Activated CD8-positive, alpha-beta memory T cell treated with anti-CD3 and anti-CD28 coated beads for 36 hours (primary cell): ENCODE results near the gene GK. TPM values are rescaled to one million over a fixed set of nuclear protein-coding genes. Genes with fewer than 3 reads are reported as not detected.
"Not testable (repeated sequence)": the region's sequence is repeated elsewhere in the genome, so short reads cannot be mapped to it uniquely, and the experiment has no call there.

ENCODE experiments used
- CTCF ChIA-PET: fragments of 350-600 bp; sonication (Branson Sonifier 250); formaldehyde crosslinking; loops from one replicate; lab custom pipeline; 2021; ENCODE audit warnings: antibody characterized with exemption; lab: Charles Lee
- POLR2A ChIA-PET: fragments of 350-600 bp; sonication (Branson Sonifier 250); formaldehyde crosslinking; loops from one replicate; lab custom pipeline; 2021; ENCODE audit warnings: antibody characterized with exemption; lab: Charles Lee
- total RNA-seq, 2 experiments: library from RNA; stranded (reverse); gene quantifications; one replicate each; pipeline ENCODE4 v1.2.3, GENCODE V29; 2021

GK gene
- total RNA-seq, 2 experiments from 2014 or later: 28.3 to 30.9 TPM

DNA sequence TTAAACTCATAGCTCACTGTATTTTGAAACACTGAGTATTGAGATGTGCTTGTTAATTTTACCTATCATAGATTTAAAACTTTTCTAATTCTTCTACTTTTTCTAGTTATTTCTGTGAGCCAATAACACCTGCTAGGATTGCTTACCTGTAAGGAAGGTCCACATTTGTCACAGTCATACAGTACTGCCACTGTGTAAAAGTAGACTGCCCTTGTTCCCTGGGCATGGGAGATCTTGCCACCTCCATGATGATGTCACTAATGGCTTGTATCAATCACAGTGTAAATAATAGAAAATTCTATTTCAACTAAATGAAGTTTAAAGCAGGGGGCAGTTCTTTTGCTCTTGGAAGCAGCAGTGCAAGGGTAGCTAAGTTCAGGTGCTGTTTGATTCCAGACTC, 35.9 kb downstream of the GK start:
- POLR2A ChIA-PET: no interaction called here
- CTCF ChIA-PET: no interaction called here

DNA sequence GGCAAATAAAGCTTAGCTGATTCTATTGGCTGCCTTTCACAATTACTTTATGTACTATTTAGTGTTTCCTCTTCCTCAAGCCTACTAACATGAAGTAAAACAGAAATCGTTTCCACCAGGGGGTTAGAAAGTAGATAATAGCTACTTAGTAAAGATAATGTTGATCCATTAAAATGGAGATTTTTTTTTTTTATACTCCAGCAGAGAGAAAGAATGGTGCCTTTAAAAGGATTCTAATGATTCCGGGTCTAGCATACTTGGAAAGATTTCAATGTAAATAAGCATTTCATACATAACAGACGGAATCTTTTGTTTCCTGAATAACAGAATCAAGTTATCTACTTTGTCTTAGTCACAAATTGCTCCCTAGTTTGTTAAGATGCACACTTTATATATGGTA, 37.1 kb downstream of the GK start:
- ChIA-PET POLR2A (no interaction called here), CTCF (no interaction called here)

DNA sequence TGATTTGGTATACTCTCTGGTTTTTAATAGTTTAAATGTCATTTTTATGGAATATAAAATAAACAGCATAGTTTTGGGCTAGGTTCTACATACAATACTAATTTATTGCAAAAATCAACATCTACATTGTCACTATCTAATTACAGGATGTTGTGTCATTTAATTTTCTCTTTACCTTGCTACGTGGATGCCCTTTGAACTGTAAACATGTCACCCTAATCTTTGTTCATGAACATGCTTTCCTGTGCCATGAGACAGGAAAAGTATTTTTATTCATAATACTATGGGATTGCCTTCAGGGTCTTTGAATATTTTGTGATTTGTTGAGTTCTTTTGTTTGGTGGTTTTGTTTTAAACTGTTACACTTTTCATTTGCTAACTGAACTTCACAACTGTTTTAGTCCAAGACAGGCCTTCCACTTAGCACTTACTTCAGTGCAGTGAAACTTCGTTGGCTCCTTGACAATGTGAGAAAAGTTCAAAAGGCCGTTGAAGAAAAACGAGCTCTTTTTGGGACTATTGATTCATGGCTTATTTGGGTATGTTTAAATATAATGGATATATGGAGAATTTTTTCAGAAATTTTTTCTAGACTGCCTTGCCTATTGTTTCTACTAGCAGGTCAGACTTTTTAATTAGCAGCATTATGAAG, 40.9 kb downstream of the GK start:
- ChIA-PET POLR2A (no interaction called here), CTCF (no interaction called here)

DNA sequence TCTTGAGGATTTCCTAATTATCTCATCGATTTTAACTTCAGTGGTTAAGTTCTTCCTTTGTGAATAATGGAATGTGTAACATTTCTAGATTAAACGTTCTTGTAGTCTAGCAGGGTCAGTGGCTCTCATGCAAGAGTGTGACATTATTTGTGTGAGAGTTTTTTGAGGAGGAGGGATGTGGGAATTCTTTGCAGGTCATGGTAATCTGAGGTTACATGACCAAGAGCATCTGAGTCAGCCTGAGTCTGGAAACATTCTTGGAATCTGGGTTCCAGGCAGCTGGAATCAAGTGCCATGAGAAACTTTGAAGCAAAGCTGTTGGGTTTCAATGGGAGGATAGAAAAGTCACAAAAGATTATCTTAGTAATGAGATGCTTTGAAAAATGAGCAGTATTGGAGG, 49.5 kb downstream of the GK start:
- POLR2A ChIA-PET: no interaction called here

DNA sequence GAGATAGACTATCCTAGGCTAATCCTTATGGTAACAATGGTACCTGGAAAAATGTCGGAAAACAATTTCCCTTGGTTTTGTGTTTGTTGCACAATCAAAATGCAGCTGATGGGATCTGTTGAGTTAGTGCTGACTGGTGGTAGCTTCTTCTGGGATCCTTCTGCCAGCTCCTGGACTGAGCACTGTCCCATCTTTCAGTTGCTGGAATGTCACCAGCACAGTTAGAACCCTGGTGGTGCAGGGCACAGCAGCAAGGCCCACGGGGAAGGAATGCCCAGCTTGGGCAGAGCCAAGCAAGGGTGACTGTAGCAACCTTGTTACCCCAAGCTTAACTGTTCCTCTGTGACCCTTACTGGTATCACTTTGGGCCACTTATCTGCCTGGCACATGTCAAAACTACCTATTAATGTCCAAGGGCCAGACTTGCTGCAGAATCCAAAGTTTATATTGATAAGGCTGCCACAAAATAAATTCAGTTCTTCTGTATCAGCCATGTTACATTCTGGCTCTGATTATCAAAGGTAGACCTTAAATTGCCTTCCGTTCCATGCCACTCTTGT, 53.1 kb downstream of the GK start:
- CTCF ChIA-PET: no interaction called here
- POLR2A ChIA-PET: no interaction called here

More for the DNA sequence above, 49.5 kb downstream of the GK start:
- CTCF ChIA-PET: no interaction called here

DNA sequence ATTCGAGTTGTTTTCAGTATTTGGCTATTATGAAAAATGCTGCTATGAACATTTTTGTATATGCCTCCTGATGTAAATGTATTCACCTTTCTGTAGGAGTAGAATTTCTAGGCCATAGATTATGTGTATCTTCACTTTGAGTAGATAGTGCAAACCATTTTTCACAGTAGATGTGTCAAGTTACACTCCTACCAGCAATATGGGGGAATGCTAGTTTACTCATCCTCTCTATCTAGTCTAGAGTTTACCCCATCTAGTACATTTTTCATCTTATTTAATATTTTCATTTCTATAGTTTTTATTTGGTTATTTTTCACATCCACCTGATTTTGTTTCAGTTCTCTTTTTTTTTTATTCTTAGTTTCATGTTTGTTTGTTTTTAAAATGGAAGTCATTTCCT, 59.0 kb downstream of the GK start:
- ChIA-PET POLR2A (interaction anchor here (1.2 kb wide), 1 partner anchor 175 kb away, joined by 3 read pairs; no protein-coding TSS in a partner anchor), CTCF (interaction anchor here (0.6 kb wide), 1 partner anchor 70 kb away, joined by 3 read pairs; no protein-coding TSS in a partner anchor)

DNA sequence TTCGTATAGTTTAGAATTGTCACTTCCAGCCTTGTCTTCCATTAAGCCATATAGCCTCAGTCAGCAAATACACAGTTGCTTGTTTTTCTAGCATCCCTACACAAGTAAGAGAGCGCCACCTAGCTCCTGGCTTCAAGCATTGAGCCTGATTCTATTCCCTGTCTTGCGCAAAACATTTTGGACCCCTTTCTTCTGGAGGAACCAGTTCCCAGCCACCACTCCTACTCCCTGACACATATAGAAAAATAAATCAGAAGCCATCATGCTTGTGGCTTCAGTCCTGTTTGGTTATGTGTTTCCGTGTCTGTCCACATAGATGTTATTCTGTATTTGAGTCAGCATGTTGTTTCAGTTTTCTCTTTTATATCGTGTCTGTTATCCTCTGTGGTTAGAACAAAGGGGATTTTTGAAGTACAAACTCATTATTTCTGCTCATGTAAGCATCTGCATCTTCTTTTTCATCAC, 59.9 kb downstream of the GK start:
- ChIA-PET POLR2A (interaction anchor here (1.2 kb wide), 1 partner anchor 174 kb away, joined by 3 read pairs; no protein-coding TSS in a partner anchor), CTCF (no interaction called here)

DNA sequence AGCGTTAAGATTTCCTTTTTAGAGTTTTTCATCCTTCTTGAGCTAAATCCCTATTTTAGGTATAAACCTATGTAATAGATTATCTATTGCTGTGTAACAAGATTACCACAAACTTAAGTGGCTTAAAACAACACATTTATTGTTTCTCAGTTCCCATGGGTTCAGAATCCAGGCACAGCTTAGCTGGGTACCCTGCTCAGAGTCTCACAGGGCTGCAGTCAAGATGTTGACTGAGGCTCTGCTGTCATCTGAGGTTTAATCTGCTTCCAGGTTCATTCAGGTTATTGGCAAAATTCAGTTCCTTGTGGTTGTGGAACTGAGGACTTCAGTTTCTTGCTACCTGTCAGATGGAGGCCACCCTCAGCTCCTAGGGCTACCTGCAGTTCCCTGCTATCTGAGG, 60.9 kb downstream of the GK start:
- ChIA-PET POLR2A (no interaction called here), CTCF (no interaction called here)

DNA sequence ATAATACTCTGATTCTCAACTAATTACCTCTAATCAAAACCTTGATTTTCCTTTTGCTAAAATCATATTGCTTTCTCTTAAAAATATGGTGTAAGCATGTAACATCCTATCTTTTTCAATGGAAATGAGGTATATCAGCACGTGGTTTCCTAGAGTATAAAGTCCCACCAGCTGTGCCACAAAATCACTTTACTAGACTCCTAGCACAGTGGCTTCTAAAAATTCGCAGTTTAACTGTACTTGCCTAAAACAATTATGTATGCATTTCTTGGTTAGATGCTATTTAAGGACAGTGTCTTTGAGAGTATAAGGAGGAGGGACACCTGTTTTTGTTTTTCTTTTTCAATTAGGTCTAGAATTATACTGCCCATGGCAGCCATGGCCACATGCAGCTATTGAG, 62.8 kb downstream of the GK start:
- CTCF ChIA-PET: no interaction called here

DNA sequence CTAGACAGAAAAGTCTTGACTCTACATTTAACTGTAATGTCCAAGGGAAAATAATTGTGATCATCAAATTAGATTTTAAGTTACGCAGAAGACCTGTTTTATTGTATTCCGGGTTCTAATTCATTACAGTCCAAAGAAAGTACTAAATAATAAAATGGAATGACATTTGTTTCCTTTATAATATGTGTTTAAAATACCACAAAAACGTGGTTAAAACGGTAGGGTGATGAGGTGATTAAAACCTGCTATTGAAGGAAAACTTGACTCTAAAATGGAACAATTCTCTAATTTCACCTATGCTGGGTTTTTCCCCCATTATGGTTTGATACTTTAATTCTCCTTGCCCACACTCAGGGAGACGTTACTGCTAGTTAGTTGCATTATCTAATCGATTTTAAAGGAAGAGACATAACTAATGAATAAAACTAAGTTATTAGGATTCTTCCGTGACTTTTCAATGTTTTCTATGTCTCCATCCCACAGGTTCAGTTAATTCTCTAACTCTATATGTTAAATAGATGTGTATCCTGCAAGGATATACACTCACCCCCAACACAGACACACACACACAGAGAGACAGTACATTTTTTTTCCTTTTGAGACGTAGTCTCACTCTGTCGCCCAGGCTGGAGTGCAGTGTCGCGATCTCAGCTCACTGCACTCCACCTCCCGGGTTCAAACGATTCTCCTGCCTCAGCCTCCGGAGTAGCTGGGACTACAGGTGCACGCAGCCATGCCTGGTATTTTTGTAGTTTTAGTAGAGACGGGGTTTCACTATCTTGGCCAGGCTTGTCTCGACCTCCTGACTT, 80.8 kb downstream of the GK start:
- CTCF ChIA-PET: interaction anchor here (0.6 kb wide), 1 partner anchor 125 kb away, joined by 3 read pairs; no protein-coding TSS in a partner anchor
- POLR2A ChIA-PET: no interaction called here

More for the DNA sequence above, 62.8 kb downstream of the GK start:
- POLR2A ChIA-PET: no interaction called here

DNA sequence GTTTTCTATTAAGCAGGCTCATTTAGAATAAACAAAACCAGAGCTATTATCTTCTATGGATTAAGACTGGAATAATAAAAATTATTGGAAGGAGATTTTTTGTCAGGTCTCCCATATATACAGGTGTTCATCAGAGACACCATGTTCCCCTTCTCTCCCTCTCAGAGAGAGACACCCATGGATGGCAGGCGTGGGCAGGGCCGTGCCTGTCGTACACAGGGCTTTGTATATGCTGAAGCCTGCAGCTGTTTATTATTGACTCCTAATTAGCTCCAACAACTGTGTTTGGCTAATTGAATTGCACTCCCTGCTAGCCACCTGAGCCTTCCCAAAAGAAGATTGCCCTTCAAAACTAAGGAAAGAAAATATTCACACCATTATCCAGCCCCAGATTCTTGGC, 81.6 kb downstream of the GK start:
- ChIA-PET CTCF (no interaction called here), POLR2A (no interaction called here)

DNA sequence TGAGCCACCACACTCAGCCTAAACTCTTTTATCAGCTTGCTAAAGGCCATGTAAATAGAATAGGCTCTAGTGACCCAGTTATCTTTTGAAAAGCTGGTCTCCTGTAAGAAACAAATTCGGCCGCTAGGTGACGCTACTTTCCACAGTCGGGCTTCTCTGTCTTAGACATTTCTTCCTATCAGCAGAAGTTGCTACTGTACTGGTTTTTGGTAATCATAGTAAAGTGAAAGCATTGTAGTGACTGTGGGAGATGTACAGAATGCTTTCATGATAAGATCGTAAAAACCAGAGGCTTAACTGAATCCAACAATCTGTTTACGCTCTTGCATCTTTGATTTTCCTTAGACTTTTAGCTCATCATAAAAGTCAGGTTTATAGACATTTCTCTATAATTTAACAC, 82.6 kb downstream of the GK start:
- POLR2A ChIA-PET: no interaction called here
- CTCF ChIA-PET: interaction anchor here (0.8 to 1.1 kb wide), 3 partner anchors 14 to 166 kb away, joined by 3 to 4 read pairs (median 3); no protein-coding TSS in a partner anchor

DNA sequence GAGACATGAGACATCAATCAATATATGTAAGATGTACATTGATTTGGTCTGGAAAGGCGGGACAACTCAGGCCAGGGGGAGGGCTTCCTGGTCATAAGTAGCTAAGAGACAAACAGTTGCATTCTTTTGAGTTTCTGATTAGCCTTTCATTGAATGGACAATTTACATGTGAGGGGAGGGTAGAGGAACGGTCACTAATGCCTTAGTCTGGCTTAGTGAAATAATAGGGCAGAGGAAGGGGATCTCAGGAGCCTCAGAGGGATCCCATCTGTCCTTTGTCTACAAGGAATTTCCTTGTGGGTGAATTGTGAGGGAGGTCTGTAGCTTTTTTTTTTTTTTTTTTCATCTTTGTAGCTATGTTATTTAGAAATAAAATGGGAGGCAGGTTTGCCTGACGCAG, 88.3 kb downstream of the GK start:
- CTCF ChIA-PET: no interaction called here
- POLR2A ChIA-PET: no interaction called here

DNA sequence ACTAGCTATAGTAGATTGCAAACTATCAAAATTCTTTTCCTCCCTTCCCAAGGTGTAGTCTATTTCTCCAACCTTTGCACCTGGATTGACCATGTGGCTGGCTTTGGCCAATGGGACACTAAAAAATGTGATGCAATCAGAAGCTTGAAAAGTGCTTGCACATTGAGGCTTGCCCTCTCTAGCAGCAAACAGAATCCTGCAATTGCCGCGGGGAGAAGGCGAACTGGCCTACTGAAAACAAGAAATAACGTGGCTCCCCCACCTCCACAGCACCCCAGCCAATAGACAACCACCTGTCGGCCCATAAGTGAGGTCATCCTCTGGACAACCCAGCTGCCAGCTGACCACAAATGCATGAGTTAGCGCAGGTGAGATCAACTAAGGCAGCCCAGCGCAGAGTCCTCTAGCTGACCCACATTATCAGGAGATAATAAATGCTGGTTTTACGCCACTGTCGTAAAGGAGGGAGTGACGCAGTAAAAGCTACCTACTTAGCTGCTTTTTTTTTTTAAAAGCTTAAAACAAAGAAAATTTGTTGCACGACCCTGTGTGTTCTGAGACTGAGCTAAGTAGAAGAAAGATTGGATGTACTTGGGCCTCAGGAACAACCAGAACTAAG, 95.2 kb downstream of the GK start:
- ChIA-PET POLR2A (no interaction called here), CTCF (no interaction called here)

DNA sequence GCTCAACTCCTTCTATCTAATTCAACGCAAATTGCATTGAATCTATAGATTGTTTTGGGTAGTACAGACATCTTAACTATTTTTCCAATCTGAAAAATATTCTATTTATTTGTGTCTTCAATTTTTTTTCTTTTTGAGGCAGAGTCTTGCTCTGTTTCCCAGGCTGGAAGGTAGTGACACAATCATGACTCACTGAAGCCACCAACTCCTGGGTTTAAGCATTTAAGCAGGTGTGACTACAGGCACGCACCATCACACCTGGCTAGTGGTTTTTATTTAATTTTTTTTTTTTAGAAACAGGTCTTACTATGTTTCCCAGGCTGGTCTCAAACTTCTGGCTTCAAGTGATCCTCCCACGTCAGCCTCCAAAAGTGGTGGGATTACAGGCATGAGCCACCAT, 98.3 kb downstream of the GK start:
- POLR2A ChIA-PET: no interaction called here
- CTCF ChIA-PET: no interaction called here

DNA sequence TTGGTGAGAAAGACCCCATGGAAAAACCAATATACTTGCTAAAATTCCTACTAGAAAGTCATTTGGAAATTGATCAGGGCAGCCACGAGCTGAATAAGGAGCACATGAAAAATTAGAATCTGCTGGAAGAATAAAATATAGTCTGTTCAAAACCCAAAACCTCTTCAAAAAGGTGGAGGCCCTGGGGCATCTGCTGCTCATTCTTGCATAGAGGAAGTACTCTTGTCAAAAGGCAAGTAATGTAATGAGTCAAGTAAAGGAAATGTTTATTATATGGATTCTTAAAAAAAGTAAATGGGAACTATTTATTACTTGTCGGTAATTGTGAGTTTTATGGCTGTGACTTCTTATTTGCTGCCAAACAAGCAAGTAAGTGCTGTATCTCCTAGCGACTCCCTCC, 109.5 kb downstream of the GK start:
- CTCF ChIA-PET: no interaction called here
- POLR2A ChIA-PET: no interaction called here

DNA sequence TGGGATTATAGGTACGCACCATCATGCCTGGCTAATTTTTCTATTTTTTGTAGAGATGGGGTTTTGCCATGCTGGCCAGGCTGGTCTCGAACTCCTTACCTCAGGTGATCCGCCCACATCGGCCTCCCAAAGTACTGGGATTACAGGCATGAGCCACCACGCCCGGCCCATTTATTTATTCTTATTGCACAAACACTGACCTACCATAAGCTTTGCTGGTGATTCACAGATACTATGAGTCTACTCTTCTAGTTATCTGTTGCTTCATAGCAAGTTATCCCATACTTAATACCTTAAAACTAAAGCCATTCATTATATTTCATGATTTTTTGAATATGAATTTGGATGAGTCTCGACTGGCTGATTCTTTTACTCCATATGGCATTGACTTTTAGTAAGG, 120.5 kb downstream of the GK start:
- CTCF ChIA-PET, POLR2A ChIA-PET: not testable (repeated sequence)

DNA sequence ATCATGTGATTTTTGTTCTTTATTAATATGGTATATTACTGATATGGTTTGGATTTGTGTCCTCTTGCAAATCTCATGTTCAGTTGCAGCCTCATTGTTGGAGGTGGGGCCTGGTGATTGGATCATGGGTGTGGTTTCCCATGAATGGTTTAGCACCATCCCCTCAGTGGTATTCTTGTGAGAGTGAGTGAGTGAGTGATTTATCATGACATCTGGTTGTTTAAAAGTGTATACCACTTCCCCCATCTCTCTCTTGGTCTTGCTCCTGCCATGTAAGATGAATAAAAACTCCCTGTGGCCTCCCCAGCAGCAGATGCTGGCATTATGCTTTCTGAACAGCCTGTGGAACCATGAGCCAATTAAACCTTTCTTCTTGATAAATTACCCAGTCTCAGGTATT, 124.4 kb downstream of the GK start:
- ChIA-PET CTCF (no interaction called here), POLR2A (no interaction called here)

DNA sequence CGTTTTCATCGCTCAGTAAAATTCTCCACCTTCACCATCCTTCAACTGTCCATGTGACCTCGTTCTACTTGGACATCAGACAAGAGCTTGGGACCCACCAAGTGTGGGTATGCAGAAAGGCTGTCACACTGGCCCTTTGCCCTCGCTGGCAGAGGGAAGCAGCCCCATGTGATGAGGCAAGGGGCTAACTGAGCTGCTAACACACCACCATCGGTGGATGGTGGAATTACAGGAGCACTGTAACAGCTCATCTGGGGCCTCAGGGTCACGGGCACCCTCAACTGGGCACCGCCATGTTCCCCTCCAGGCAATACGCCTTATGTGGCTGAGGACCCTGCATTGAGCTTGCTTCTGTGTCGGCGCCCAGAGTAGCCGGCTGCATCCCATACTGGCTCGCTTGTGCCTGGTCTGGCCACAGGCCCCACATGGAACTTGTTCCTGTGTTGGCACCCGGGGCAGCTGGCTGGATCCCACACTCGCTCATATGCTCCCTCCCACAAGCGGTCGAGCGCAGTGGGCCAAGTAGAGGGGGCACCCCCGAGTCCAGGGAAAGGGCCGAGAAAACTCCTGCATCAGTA, 126.3 kb downstream of the GK start:
- POLR2A ChIA-PET: no interaction called here
- CTCF ChIA-PET: no interaction called here
